HG03045 (cell line): ENCODE measurements around the gene PPP6R1.
"Not testable (repeated sequence)": the region's sequence is repeated elsewhere in the genome, so short reads cannot be mapped to it uniquely, and the experiment has no call there.

Source experiments
- ATAC-seq: cut with Tn5 transposase; IDR thresholded peaks from one replicate; pipeline ENCODE4 v1.9.1; 2021; ENCODE audit warnings: mild to moderate bottlenecking, moderate library complexity; ENCODE audit not compliant: unreplicated experiment

Gene PPP6R1

GRCh38 chr19:55224679-55225414 is 34.0 kb downstream of the PPP6R1 start:
- not testable (repeated sequence) for ATAC-seq

GRCh38 chr19:55224038-55224665 is 34.7 kb downstream of the PPP6R1 start:
- no peak for ATAC-seq

GRCh38 chr19:55223291-55224037 is 35.4 kb downstream of the PPP6R1 start:
- no peak for ATAC-seq

- ATAC-seq, result no peak
Observed at GRCh38 chr19:55220525-55220924, 38.3 kb downstream of the PPP6R1 start.

- no peak for ATAC-seq
Observed at GRCh38 chr19:55216461-55217198, 42.2 kb downstream of the PPP6R1 start.

- no peak for ATAC-seq
Observed at GRCh38 chr19:55213547-55213946, 45.3 kb downstream of the PPP6R1 start.

- ATAC-seq, result no peak
Observed at GRCh38 chr19:55212447-55212846, 46.4 kb downstream of the PPP6R1 start.

GRCh38 chr19:55209693-55210472 is 48.9 kb downstream of the PPP6R1 start:
- no peak for ATAC-seq

- no peak for ATAC-seq
Observed at GRCh38 chr19:55208880-55209692, 49.7 kb downstream of the PPP6R1 start, which contains the start of gene PTPRH. Gene PTPRH (minus strand): TSS chr19:55209501. CDS start chr19:55209433, 68 bp downstream.

GRCh38 chr19:55206664-55207500 is 51.9 kb downstream of the PPP6R1 start:
- ATAC-seq, result no peak

GRCh38 chr19:55202199-55202598 is 56.6 kb downstream of the PPP6R1 start:
- not testable (repeated sequence) for ATAC-seq

- ATAC-seq, result no peak
Observed at GRCh38 chr19:55199620-55200204, 59.1 kb downstream of the PPP6R1 start.

- no peak for ATAC-seq
Observed at GRCh38 chr19:55198651-55199050, 60.2 kb downstream of the PPP6R1 start.

GRCh38 chr19:55197528-55197927 is 61.3 kb downstream of the PPP6R1 start:
- no peak for ATAC-seq

- no peak for ATAC-seq
Observed at GRCh38 chr19:55196803-55197202, 62.0 kb downstream of the PPP6R1 start.

- no peak for ATAC-seq
Observed at GRCh38 chr19:55193481-55193880, 65.3 kb downstream of the PPP6R1 start.

- no peak for ATAC-seq
Observed at GRCh38 chr19:55189403-55189835, 69.4 kb downstream of the PPP6R1 start.

GRCh38 chr19:55188625-55189024 is 70.2 kb downstream of the PPP6R1 start:
- ATAC-seq, result no peak
